ENCODE results near the gene HOXB5.
A peak's percentile ranks its signal among the peaks of the same experiment; 100 is the strongest.

HOXB5 gene

GRCh38 chr17:48576479-48577309 lies 16.9 kb downstream of the HOXB5 start:
- TF ChIP-seq CTCF (conservative IDR thresholded peaks at IDR 0.05; ENCODE audit: low read depth): no peak
- CTCF ChIA-PET: interaction anchor here (0.7 kb wide), 1 partner anchor 177 kb away, joined by 3 read pairs; no protein-coding TSS in a partner anchor
- peak overlapping the region; percentile 74 for H3K27ac ChIP-seq
- DNase-seq (ENCODE audit: low spot score): peak; percentile 60
- POLR2A ChIA-PET (ENCODE audit: low non-redundant PET): no interaction called here

- no peak for TF ChIP-seq CTCF (conservative IDR thresholded peaks at IDR 0.05; ENCODE audit: low read depth)
- DNase-seq (ENCODE audit: low spot score): no peak
- POLR2A ChIA-PET (ENCODE audit: low non-redundant PET): no interaction called here
- H3K27ac ChIP-seq: peak overlapping the region; percentile 74
- CTCF ChIA-PET: no interaction called here
Measured at GRCh38 chr17:48575673-48576478, 17.7 kb downstream of the HOXB5 start.

- POLR2A ChIA-PET (ENCODE audit: low non-redundant PET): no interaction called here
- H3K27ac ChIP-seq: no peak overlapping the region
- no peak for TF ChIP-seq CTCF (conservative IDR thresholded peaks at IDR 0.05; ENCODE audit: low read depth)
- CTCF ChIA-PET: interaction anchor here (0.7 kb wide), 1 partner anchor 13 kb away, joined by 3 read pairs; no protein-coding TSS in a partner anchor
- DNase-seq (ENCODE audit: low spot score): no peak
Measured at GRCh38 chr17:48575066-48575582, 18.5 kb downstream of the HOXB5 start.

GRCh38 chr17:48574505-48575065 lies 19.0 kb downstream of the HOXB5 start:
- 0 out of 2 replicates have a peak overlapping the region, but pooled peaks have one; percentile 0 for H3K27ac ChIP-seq
- no peak for DNase-seq (ENCODE audit: low spot score)
- ChIA-PET POLR2A (ENCODE audit: low non-redundant PET) (no interaction called here), CTCF (interaction anchor here (0.6 to 0.7 kb wide), 3 partner anchors 12 to 62 kb away, joined by 3 to 4 read pairs (median 3); no protein-coding TSS in a partner anchor)
- TF ChIP-seq CTCF (conservative IDR thresholded peaks at IDR 0.05; ENCODE audit: low read depth): no peak

- H3K27ac ChIP-seq: no peak overlapping the region
Measured at GRCh38 chr17:48571826-48572417, 21.7 kb downstream of the HOXB5 start.

More at GRCh38 chr17:48571826-48572417, 21.7 kb downstream of the HOXB5 start:
- POLR2A ChIA-PET (ENCODE audit: low non-redundant PET): no interaction called here
- CTCF ChIA-PET: no interaction called here
- no peak for DNase-seq (ENCODE audit: low spot score)
- no peak for TF ChIP-seq CTCF (conservative IDR thresholded peaks at IDR 0.05; ENCODE audit: low read depth)

Measured in RWPE1 (cell line).